Smooth muscle cell (in vitro differentiated cells): Measurements from ENCODE around the gene NFATC1. TPM values are rescaled to one million over a fixed set of nuclear protein-coding genes. Genes with fewer than 3 reads are reported as not detected.

ENCODE experiments used
- DNase-seq: peaks from one replicate; lab custom pipeline; 2025; ENCODE audit not compliant: unreplicated experiment; lab: John Stamatoyannopoulos, UW
- H2AFZ ChIP-seq: fragments of 200-600 bp; sonication (generic); 2 replicates; pipeline ENCODE4 v1.6.0; 2016; ENCODE audit warnings: antibody characterized with exemption, low read depth, mild to moderate bottlenecking
- H3F3A ChIP-seq: fragments of 200-600 bp; sonication (generic); 2 replicates; pipeline ENCODE4 v1.6.0; 2017; ENCODE audit warnings: antibody characterized with exemption, low read depth
- H3K27ac ChIP-seq: fragments of 200-600 bp; sonication (generic); 2 replicates; pipeline ENCODE4 v1.5.1; 2016; ENCODE audit warnings: low read depth, mild to moderate bottlenecking
- H3K27me3 ChIP-seq: fragments of 200-600 bp; sonication (generic); 2 replicates; pipeline ENCODE4 v1.6.1; 2016; ENCODE audit warnings: low read depth, mild to moderate bottlenecking
- H3K36me3 ChIP-seq: fragments of 200-600 bp; sonication (generic); 2 replicates; pipeline ENCODE4 v1.5.1; 2016; ENCODE audit warnings: low read depth
- H3K4me1 ChIP-seq: fragments of 200-600 bp; sonication (generic); 2 replicates; pipeline ENCODE4 v1.5.1; 2016; ENCODE audit warnings: low read depth
- H3K4me2 ChIP-seq: fragments of 200-600 bp; sonication (generic); 2 replicates; pipeline ENCODE4 v1.6.0; 2016; ENCODE audit warnings: mild to moderate bottlenecking
- H3K4me3 ChIP-seq: fragments of 200-600 bp; sonication (generic); 2 replicates; pipeline ENCODE4 v1.5.1; 2016; ENCODE audit warnings: mild to moderate bottlenecking
- H3K79me2 ChIP-seq: fragments of 200-600 bp; sonication (generic); 2 replicates; pipeline ENCODE4 v1.6.0; 2016; ENCODE audit warnings: low read depth, mild to moderate bottlenecking
- H3K9ac ChIP-seq: fragments of 200-600 bp; sonication (generic); 2 replicates; pipeline ENCODE4 v1.6.0; 2016; ENCODE audit warnings: low read depth
- H3K9me3 ChIP-seq: fragments of 200-600 bp; sonication (generic); replicated peaks from 2 replicates; pipeline ENCODE4 v1.5.1; 2016; ENCODE audit warnings: low read depth
- H4K20me1 ChIP-seq: fragments of 200-600 bp; sonication (generic); 2 replicates; pipeline ENCODE4 v1.6.0; 2016; ENCODE audit warnings: low read depth
- CTCF ChIP-seq: fragments of 200-600 bp; sonication (generic); IDR thresholded peaks from 2 replicates; pipeline ENCODE4 v1.5.1; 2017; ENCODE audit warnings: borderline replicate concordance, mild to moderate bottlenecking, antibody characterized with exemption; ENCODE audit not compliant: insufficient read depth, poor library complexity, severe bottlenecking
- WGBS: methylation state at CpG from one replicate; pipeline ENCODE4 v1.1.7; 2016; ENCODE audit warnings: low lambda C conversion rate; 5-methylcytosine and 5-hydroxymethylcytosine counted together
- polyA plus RNA-seq: library from polyadenylated mRNA; unstranded; fragments of >200 nt; fragmentation: Nextera tagmentation; extraction: Ambion mirVana; gene quantifications from 2 replicates; pipeline ENCODE4 v1.2.1, GENCODE V29; 2016
- total RNA-seq: library from RNA; depleted of rRNA; stranded (reverse); fragments of >200 nt; gene quantifications from 2 replicates; pipeline ENCODE4 v1.2.3, GENCODE V29; 2014

The NFATC1 gene
- total and polyA plus RNA-seq, 2 experiments from 2014 or later: 13.1 to 19.2 TPM

- no peak overlapping the region for H3K9ac ChIP-seq
- H4K20me1 ChIP-seq: peaks cover 90% of the 10 kb centered on the region
- H3K4me3 ChIP-seq: no peak overlapping the region
- no peaks in the 10 kb centered on the region for H3K9me3 ChIP-seq
- no peaks in the 10 kb centered on the region for H3K4me1 ChIP-seq
- no peak overlapping the region for H3K27ac ChIP-seq
- whole genome bisulfite sequencing: 98% methylated on average over 14 of the region's 14 CpGs
- no peaks in the 10 kb centered on the region for H3K27me3 ChIP-seq
- peaks cover 17% of the 10 kb centered on the region for H3K79me2 ChIP-seq
- peaks cover 9% of the 10 kb centered on the region for H3F3A ChIP-seq
- H2AFZ ChIP-seq: no peak overlapping the region
- DNase-seq: no peak
- no peak overlapping the region for H3K4me2 ChIP-seq
- H3K36me3 ChIP-seq: no peaks in the 10 kb centered on the region
- no peak for TF ChIP-seq CTCF
Measured at GRCh38 chr18:79429381-79429780, 33.7 kb downstream of the NFATC1 start.

- TF ChIP-seq CTCF: no peak
- no peak overlapping the region for H2AFZ ChIP-seq
- no peak for DNase-seq
- WGBS: 68% methylated on average over 27 of the region's 27 CpGs
- H3K4me3 ChIP-seq: no peak overlapping the region
- no peak overlapping the region for H3K9ac ChIP-seq
- H4K20me1 ChIP-seq: peaks cover 91% of the 10 kb centered on the region
- H3K36me3 ChIP-seq: no peaks in the 10 kb centered on the region
- peak overlapping the region; percentile 31 for H3K4me2 ChIP-seq
- peaks cover 5% of the 10 kb centered on the region for H3F3A ChIP-seq
- H3K79me2 ChIP-seq: peaks cover 22% of the 10 kb centered on the region
- H3K9me3 ChIP-seq: no peaks in the 10 kb centered on the region
- no peak overlapping the region for H3K27ac ChIP-seq
- H3K4me1 ChIP-seq: no peaks in the 10 kb centered on the region
- no peaks in the 10 kb centered on the region for H3K27me3 ChIP-seq
Measured at GRCh38 chr18:79429785-79430281, 34.1 kb downstream of the NFATC1 start.

GRCh38 chr18:79432376-79433120, 36.8 kb downstream of the NFATC1 start:
- Histone ChIP-seq H3K27me3 (no peaks in the 10 kb centered on the region), H4K20me1 (peaks cover 95% of the 10 kb centered on the region), H3F3A (peaks cover 5% of the 10 kb centered on the region), H3K36me3 (no peaks in the 10 kb centered on the region), H3K4me2 (no peak overlapping the region), H3K4me3 (no peak overlapping the region), H2AFZ (no peak overlapping the region), H3K4me1 (no peaks in the 10 kb centered on the region), H3K27ac (no peak overlapping the region), H3K9ac (no peak overlapping the region), H3K9me3 (no peaks in the 10 kb centered on the region), H3K79me2 (peaks cover 28% of the 10 kb centered on the region)
- no peak for DNase-seq
- no peak for TF ChIP-seq CTCF
- 97% methylated on average over 33 of the region's 33 CpGs for WGBS

GRCh38 chr18:79433431-79433830, 37.7 kb downstream of the NFATC1 start:
- Histone ChIP-seq H3K9ac (no peak overlapping the region), H3K36me3 (no peaks in the 10 kb centered on the region), H3K4me1 (no peaks in the 10 kb centered on the region), H4K20me1 (peaks cover 97% of the 10 kb centered on the region), H3K9me3 (no peaks in the 10 kb centered on the region), H3K79me2 (peaks cover 28% of the 10 kb centered on the region), H3K4me2 (no peak overlapping the region), H3F3A (peaks cover 5% of the 10 kb centered on the region), H2AFZ (no peak overlapping the region), H3K4me3 (no peak overlapping the region), H3K27me3 (no peaks in the 10 kb centered on the region), H3K27ac (no peak overlapping the region)
- no peak for TF ChIP-seq CTCF
- WGBS: 98% methylated on average over 27 of the region's 27 CpGs
- no peak for DNase-seq
